MM.1S (cell line): ENCODE data around the gene AUTS2.

Experiments
- CTCF ChIP-seq: fragments of 300-600 bp; sonication (generic); IDR thresholded peaks from 2 replicates; pipeline ENCODE4 v1.5.1; 2016; ENCODE audit warnings: antibody characterized with exemption, low read length, mixed read lengths
- EZH2 ChIP-seq: fragments of 300-600 bp; sonication (generic); optimal IDR thresholded peaks from 2 replicates; pipeline ENCODE3; 2017; ENCODE audit warnings: low read depth, mild to moderate bottlenecking, antibody characterized with exemption, low read length, mixed read lengths
- EZH2phosphoT487 ChIP-seq: fragments of 300-600 bp; sonication (generic); IDR thresholded peaks from 2 replicates; pipeline ENCODE4 v1.6.1; 2018; ENCODE audit warnings: antibody characterized with exemption, low read length

- TF ChIP-seq CTCF (no peak), EZH2 (no peak), EZH2phosphoT487 (no peak)
Measured at GRCh38 chr7:70619130-70619529, 1020.9 kb downstream of the AUTS2 start.
